Parathyroid adenoma (tissue), 2 donors: ENCODE data around the gene C6orf120.

ENCODE experiments used
- H2AFZ ChIP-seq: fragments of 300-600 bp; sonication (generic); one replicate; pipeline ENCODE4 v1.7.0; 2017; ENCODE audit warnings: antibody characterized with exemption, mild to moderate bottlenecking
- H3K27ac ChIP-seq: fragments of 300-600 bp; sonication (generic); one replicate; pipeline ENCODE4 v1.7.0; 2017
- H3K27me3 ChIP-seq: fragments of 300-600 bp; sonication (generic); one replicate; pipeline ENCODE4 v1.7.0; 2017; ENCODE audit warnings: low read length; ENCODE audit not compliant: control insufficient read depth, insufficient read depth
- H3K36me3 ChIP-seq: fragments of 300-600 bp; sonication (generic); one replicate; pipeline ENCODE4 v1.7.0; 2017; ENCODE audit warnings: low read length; ENCODE audit not compliant: control insufficient read depth, insufficient read depth
- H3K4me1 ChIP-seq: fragments of 300-600 bp; sonication (generic); one replicate; pipeline ENCODE4 v1.7.0; 2017; ENCODE audit warnings: control low read depth
- H3K4me2 ChIP-seq: fragments of 300-600 bp; sonication (generic); one replicate; pipeline ENCODE4 v1.7.0; 2017; ENCODE audit warnings: low read length
- H3K4me3 ChIP-seq: fragments of 300-600 bp; sonication (generic); one replicate; pipeline ENCODE4 v1.7.0; 2017; ENCODE audit warnings: low read depth, low read length
- H3K79me2 ChIP-seq: fragments of 300-600 bp; sonication (generic); one replicate; pipeline ENCODE4 v1.7.0; 2017; ENCODE audit warnings: control low read depth
- H3K9ac ChIP-seq: fragments of 300-600 bp; sonication (generic); one replicate; pipeline ENCODE4 v1.7.0; 2017; ENCODE audit warnings: mild to moderate bottlenecking
- H3K9me3 ChIP-seq: fragments of 300-600 bp; sonication (generic); one replicate; pipeline ENCODE4 v1.7.0; 2017; ENCODE audit warnings: low read length; ENCODE audit not compliant: control insufficient read depth
- TF ChIP-seq, protein P1 (sequence below): fragments of 300-600 bp; sonication (generic); IDR thresholded peaks from one replicate; pipeline ENCODE4 v1.7.0; 2017; ENCODE audit warnings: antibody characterized with exemption, mild to moderate bottlenecking
- donor health status: primary hyperparathyroidism.

The C6orf120 gene

GRCh38 chr6:169700296-169700695 lies 1.6 kb upstream of the C6orf120 start:
- Histone ChIP-seq H3K36me3 (no peaks in the 10 kb centered on the region), H3K27me3 (no peaks in the 10 kb centered on the region), H3K4me1 (peaks cover 13% of the 10 kb centered on the region), H3K4me2 (no peak overlapping the region), H2AFZ (no peak overlapping the region), H3K9me3 (no peaks in the 10 kb centered on the region), H3K27ac (no peak overlapping the region), H3K79me2 (peaks cover 10% of the 10 kb centered on the region), H3K4me3 (no peak overlapping the region), H3K9ac (no peak overlapping the region)
- TF ChIP-seq, protein P1, sequence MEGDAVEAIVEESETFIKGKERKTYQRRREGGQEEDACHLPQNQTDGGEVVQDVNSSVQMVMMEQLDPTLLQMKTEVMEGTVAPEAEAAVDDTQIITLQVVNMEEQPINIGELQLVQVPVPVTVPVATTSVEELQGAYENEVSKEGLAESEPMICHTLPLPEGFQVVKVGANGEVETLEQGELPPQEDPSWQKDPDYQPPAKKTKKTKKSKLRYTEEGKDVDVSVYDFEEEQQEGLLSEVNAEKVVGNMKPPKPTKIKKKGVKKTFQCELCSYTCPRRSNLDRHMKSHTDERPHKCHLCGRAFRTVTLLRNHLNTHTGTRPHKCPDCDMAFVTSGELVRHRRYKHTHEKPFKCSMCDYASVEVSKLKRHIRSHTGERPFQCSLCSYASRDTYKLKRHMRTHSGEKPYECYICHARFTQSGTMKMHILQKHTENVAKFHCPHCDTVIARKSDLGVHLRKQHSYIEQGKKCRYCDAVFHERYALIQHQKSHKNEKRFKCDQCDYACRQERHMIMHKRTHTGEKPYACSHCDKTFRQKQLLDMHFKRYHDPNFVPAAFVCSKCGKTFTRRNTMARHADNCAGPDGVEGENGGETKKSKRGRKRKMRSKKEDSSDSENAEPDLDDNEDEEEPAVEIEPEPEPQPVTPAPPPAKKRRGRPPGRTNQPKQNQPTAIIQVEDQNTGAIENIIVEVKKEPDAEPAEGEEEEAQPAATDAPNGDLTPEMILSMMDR: no peak

GRCh38 chr6:169701311-169701953 lies 494 bp upstream of the C6orf120 start:
- no peaks in the 10 kb centered on the region for H3K36me3 ChIP-seq
- H3K4me2 ChIP-seq: peak overlapping the region; percentile 81
- H3K27ac ChIP-seq: peak overlapping the region; percentile 86
- peak overlapping the region; percentile 69 for H3K4me3 ChIP-seq
- peaks cover 13% of the 10 kb centered on the region for H3K4me1 ChIP-seq
- TF ChIP-seq, protein P1: no peak
- H2AFZ ChIP-seq: peak overlapping the region; percentile 89
- peaks cover 5% of the 10 kb centered on the region for H3K79me2 ChIP-seq
- H3K9ac ChIP-seq: peak overlapping the region; percentile 70
- H3K27me3 ChIP-seq: no peaks in the 10 kb centered on the region
- no peaks in the 10 kb centered on the region for H3K9me3 ChIP-seq

GRCh38 chr6:169702840-169703246 lies 917 bp downstream of the C6orf120 start:
- peak overlapping the region; percentile 81 for H3K4me2 ChIP-seq
- peaks cover 13% of the 10 kb centered on the region for H3K4me1 ChIP-seq

GRCh38 chr6:169707772-169708171 lies 5.8 kb downstream of the C6orf120 start:
- Histone ChIP-seq H3K27me3 (no peaks in the 10 kb centered on the region), H2AFZ (no peak overlapping the region), H3K9me3 (no peaks in the 10 kb centered on the region), H3K4me3 (no peak overlapping the region), H3K4me2 (no peak overlapping the region), H3K4me1 (peaks cover 12% of the 10 kb centered on the region), H3K27ac (no peak overlapping the region), H3K36me3 (no peaks in the 10 kb centered on the region), H3K9ac (no peak overlapping the region), H3K79me2 (peaks cover 2% of the 10 kb centered on the region)
- TF ChIP-seq, protein P1: no peak

More at GRCh38 chr6:169702840-169703246, 917 bp downstream of the C6orf120 start:
- Histone ChIP-seq H3K9me3 (no peaks in the 10 kb centered on the region), H3K9ac (peak overlapping the region; percentile 70), H3K79me2 (peaks cover 5% of the 10 kb centered on the region), H3K4me3 (peak overlapping the region; percentile 69), H2AFZ (peak overlapping the region; percentile 89), H3K27me3 (no peaks in the 10 kb centered on the region), H3K36me3 (no peaks in the 10 kb centered on the region), H3K27ac (peak overlapping the region; percentile 86)
- TF ChIP-seq, protein P1: no peak

- Histone ChIP-seq H3K4me1 (no peaks in the 10 kb centered on the region), H3K9ac (no peak overlapping the region), H3K4me2 (no peak overlapping the region), H3K9me3 (no peaks in the 10 kb centered on the region), H3K79me2 (peaks cover 3% of the 10 kb centered on the region), H3K4me3 (no peak overlapping the region), H3K36me3 (no peaks in the 10 kb centered on the region), H2AFZ (no peak overlapping the region), H3K27ac (no peak overlapping the region), H3K27me3 (no peaks in the 10 kb centered on the region)
- TF ChIP-seq, protein P1: no peak
These were observed 7.4 kb downstream of the C6orf120 start for GRCh38 chr6:169709293-169709692.
